ENCODE data around the gene GTF2E1.
A peak's percentile ranks its signal among the peaks of the same experiment; 100 is the strongest.
"Not testable (repeated sequence)": the region's sequence is repeated elsewhere in the genome, so short reads cannot be mapped to it uniquely, and the experiment has no call there.

Gene GTF2E1

DNA sequence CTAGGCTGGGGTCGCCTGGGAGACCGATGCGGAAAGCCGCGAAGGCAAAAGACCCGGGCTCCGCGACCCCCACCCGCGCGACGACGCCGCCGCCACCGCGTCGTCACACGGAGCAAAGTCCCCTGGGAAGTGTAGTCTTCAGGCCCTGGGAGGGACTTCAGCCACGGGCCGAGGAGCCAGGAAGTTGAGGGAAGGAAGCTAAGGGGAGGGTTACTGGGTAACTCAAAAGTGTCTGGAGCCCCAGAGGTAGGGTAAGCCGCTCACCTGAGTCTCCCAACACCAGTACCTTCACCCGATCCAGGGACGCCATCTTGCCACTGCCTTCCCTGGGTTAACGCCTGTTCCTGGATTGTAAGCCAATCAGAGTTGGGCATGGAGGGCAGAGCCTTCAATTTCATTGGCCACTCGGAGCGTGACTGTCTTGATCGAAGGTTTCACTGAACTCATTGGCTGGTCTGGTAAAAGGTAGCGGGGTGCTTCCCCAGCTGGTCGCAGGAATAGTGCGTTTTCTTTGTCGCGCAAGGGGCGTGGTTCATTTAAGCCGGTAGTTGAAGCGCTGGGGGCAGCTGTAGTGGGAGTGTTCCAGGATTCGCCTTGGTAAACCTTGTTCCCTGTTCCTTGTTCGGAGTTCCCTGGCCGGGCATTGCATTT is at the start of gene GTF2E1, which contains the start of gene RABL3:
GTF2E1 (plus strand) TSS at position 547 of the 651 bp plus-strand sequence. CDS start 7,809 bp downstream, outside the sequence.
RABL3 (minus strand) TSS at position 319 of the 651 bp plus-strand sequence; CDS start at position 310, 9 bp downstream.
- peak; percentile 97 to 100 for DNase-seq

DNA sequence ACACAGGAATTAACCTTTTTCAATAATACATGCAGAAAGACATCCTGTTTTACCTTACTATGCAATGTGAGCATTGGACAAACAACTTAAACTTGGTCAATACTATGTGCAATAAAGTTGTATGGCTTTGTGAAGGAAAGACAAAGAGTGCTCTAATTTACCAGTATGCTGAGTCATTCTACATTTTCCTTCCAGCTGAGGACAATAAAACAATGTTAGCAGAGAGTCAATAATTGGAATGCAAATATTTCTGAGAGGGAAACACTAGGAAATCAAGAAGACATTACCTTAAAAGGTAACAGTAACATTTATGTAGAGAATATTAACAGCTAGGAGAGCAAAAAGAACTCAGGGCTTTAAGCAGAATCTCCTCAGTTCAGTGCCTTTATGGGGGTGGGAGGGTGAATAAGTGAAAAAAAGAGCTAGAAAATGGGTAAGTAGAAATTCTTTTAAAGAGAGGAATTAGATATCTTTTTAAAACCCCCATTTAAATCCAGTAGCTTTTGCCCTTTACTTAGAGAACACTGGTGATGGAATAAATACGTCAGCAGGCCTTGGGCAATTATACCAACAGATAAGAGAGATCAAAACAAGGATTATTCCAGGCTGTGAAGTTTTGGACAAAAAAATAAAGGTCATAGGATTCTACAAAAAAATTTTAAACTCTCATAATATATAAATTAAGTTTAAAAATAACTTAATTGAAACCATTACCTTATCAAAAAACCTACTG is 48.9 kb upstream of the GTF2E1 start:
- peak; percentile 54 to 86 for DNase-seq

DNA sequence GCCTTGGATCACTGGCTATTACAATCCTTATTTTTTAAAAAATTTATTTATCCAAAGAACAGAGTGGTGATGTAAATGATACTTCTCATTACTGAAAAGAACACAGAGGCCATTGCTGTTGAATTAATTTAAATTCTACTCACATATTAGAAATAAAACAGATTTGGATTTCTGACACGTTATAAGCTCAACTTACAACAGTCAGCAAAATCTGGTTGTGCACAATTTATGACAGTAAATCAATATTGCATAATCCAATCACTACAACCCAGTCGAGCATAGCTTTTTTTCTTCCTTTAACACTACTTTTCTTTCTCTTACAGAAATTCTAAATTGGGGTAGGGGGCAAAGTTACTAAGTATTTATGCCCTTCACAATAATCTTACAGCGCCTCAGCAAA is 43.2 kb upstream of the GTF2E1 start:
- no peak for DNase-seq

- no peak for DNase-seq
These were observed 36.5 kb upstream of the GTF2E1 start for GRCh38 chr3:120705884-120706582.

GRCh38 chr3:120706950-120707349 is 35.6 kb upstream of the GTF2E1 start:
- DNase-seq, result no peak

DNA sequence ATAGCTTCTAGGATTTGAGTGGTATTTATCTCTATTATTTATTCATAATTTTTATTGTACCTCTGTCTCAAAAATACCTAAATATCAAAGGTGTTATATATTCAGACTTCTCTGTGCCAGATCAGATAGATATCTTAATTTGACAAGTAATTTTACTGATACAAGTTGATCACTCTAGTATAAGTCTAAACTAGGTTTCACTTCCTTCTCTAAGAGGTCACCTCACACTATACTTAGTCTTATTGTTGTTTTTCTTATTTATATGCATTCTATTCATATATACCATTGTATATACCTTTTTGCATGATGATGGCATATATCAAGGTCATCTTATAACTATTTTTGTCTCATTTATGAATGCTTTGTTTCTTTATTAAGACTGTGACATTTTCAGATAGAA is 34.1 kb upstream of the GTF2E1 start:
- no peak for DNase-seq

GRCh38 chr3:120710369-120710768 is 32.2 kb upstream of the GTF2E1 start:
- no peak for DNase-seq

- no peak for DNase-seq
These were observed 29.3 kb upstream of the GTF2E1 start for GRCh38 chr3:120713262-120713661.

DNA sequence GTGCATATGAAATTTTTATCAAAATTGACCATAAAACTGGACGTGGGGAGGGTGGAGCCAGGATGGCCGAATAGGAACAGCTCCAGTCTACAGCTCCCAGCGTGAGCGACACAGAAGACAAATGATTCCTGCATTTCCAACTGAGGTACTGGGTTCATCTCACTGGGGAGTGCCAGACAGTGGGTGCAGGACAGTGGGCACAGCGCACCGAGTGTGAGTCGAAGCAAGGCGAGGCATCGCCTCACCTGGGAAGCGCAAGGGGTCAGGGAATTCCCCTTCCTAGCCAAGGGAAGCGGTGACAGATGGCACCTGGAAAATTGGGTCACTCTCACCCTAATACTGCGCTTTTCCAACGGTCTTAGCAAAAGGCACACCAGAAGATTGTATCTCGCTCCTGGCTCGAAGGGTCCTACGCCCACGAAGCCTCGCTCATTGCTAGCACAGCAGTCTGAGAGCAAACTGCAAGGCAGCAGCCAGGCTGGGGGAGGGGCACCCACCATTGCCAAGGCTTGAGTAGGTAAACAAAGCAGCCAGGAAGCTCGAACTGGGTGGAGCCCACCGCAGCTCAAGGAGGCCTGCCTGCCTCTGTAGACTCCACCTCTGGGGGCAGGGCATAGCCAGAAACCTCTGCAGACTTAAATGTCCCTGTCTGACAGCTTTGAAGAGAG is 23.2 kb upstream of the GTF2E1 start:
- DNase-seq, result not testable (repeated sequence)

- DNase-seq, result no peak
These were observed 15.8 kb upstream of the GTF2E1 start for GRCh38 chr3:120726791-120727190.

DNA sequence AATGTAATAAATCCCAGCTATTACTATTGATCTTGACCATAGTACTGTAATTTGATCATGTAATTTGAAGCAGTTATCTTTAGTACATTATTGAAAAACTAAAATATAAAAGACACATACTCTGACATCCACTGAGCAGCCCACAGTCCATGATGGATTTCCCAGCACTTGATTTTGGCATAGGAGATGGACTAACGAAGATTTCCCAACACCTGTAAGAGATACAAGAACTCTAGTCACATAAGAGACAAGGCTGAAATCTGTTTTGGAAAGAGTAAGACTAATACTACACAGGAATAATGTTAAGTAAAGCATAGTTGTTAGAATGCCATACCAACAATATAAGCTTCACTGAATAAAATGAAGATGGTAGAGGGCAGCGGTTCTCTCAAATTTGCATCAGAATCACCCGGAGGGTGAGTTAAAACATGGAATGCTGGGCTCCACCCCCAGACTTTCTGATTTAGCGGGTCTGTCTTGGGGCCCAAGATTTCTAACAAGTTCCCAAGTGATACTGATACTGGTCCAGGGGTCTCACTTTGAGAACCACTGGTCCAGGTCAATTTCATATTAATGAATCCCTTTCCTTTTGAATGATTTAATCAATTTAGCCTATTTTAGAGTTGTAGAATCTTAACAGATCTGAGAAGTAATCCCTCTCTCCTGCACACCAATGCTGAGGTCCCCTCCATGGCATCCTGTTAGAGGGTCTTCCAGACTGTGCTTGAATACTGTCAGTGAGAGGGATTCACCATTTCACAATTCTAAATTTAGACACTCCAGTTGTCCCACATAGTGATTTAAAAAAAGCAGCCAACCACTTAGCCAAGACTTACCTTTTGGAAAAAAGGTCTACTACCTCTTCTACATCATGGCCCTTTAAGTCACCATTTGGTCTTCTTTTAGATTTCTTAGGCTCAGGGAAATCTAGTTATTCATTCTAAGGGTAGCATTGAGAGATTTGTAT is 11.7 kb upstream of the GTF2E1 start:
- DNase-seq, result no peak

- not testable (repeated sequence) for DNase-seq
These were observed 4.5 kb upstream of the GTF2E1 start for GRCh38 chr3:120738006-120738405.

GRCh38 chr3:120741320-120741719 is 1.2 kb upstream of the GTF2E1 start:
- no peak for DNase-seq

DNA sequence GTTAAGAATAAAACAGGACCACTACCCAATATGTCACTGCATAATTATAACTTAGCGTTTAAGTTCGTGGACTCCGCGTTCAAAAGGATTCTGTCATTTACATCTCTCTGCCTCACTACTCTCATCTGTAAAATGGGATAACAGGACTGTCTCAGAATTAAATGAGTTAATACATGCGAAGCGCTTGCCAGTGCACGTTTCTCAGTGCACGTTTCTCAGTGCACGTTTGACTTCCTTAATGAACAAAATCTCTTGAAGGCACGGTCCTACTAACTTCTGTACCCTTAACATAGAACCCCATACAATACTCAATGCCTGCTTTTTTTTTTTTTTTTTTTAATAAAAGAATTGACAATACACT is 727 bp upstream of the GTF2E1 start:
- DNase-seq, result peak in 1 of 2 experiments; percentile 75

GRCh38 chr3:120742849-120743365 is 363 bp downstream of the GTF2E1 start:
- DNase-seq, result no peak

DNA sequence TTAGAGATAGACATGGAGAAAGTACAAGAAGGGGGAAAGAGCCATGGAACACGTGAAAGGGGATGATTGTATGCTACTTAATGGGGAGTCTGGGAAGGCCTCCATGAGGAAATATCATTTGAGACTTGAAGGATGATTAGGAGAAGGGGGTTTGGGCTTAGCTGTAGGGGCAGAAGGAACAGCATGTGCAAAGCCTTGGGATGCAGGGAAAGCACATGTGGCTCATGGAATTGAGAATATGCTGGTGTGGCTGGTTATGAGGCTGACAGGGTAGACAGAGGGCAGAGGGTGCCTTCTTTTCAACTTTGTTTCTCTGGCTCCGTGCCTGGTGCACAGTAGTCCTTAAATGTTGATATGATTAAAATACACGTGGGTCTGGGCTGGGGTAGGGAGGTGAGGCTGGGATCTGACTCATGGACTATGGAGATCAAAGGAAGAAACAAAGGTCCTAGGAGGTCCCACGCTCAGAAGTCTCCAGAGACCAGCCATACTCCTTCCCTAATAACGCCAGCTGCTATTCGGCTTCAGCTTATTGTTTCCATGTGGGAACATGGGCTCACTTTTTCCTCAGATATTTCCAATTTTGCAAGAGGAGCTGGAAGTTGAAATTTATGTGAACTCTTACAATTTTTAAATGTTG is 1.1 kb downstream of the GTF2E1 start:
- no peak for DNase-seq

- no peak for DNase-seq
These were observed 2.9 kb downstream of the GTF2E1 start for GRCh38 chr3:120745466-120745865.

DNA sequence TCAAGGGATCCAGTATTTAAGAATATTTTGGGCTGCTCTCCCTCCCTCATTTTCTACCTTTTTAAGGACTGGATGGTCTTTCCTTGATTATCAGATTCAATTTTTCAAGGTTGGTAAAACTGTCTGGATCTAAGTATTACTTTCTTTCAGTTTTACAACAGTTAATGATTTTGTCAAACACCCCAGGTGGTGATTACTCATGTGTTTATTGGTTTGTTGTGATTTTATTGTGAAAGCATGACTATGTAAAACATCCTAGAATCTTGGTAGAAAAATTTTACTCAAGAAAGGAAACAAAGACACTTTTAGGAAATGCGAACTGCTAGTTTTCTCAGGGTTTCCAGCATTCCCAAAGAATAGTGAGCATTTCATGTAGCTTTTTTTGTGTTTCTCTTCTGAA is 7.3 kb downstream of the GTF2E1 start:
- no peak for DNase-seq

- no peak for DNase-seq
These were observed 9.7 kb downstream of the GTF2E1 start for GRCh38 chr3:120752230-120752629.

DNA sequence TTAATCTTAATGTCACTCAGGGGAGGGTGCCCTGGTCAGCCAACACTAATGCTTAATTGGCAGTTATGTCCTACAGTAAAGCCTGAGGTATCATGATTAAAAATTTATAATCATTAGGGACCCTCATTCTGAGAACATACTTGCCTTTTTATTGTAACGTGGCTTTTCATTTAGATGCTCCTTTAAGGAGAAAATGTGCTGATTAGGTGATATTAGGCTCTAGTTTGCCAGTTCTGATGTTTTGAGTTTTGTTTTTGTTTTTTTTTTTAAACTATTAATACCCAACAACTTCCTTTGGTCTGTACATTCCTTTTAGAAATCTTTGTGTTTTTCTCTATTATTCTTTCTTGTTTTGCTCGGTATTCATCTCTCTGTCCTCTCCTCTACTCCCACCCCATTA is 10.3 kb downstream of the GTF2E1 start:
- DNase-seq, result no peak

- no peak for DNase-seq
These were observed 11.3 kb downstream of the GTF2E1 start for GRCh38 chr3:120753810-120754209.
